K562 (cell line): ENCODE results near the gene PEX5. TPM values are rescaled to one million over a fixed set of nuclear protein-coding genes. Genes with fewer than 3 reads are reported as not detected.

Source experiments
- ETV1 ChIP-seq: fragments of 450-650 bp; conservative IDR thresholded peaks from 2 replicates; pipeline ENCODE4 v1.6.1; 2016; ENCODE audit warnings: missing genetic modification characterization, control low read depth, low read depth, missing compliant biosample characterization
- LEF1 ChIP-seq: fragments of 450-650 bp; IDR thresholded peaks from 2 replicates; pipeline ENCODE4 v1.6.1; 2016; ENCODE audit warnings: mild to moderate bottlenecking
- MBD2 ChIP-seq: sonication (generic); IDR thresholded peaks from 2 replicates; pipeline ENCODE4 v1.6.1; 2016; ENCODE audit warnings: low read depth, borderline replicate concordance
- PML ChIP-seq: IDR thresholded peaks from 2 replicates; pipeline ENCODE4 v1.6.1; 2012; ENCODE audit warnings: low read length, inconsistent platforms
- PTTG1 ChIP-seq: fragments of 450-650 bp; IDR thresholded peaks from 2 replicates; pipeline ENCODE4 v1.6.1; 2016; ENCODE audit warnings: low read depth, mild to moderate bottlenecking, missing genetic modification characterization, missing compliant biosample characterization
- SMARCE1 ChIP-seq: fragments of 450-650 bp; IDR thresholded peaks from 2 replicates; pipeline ENCODE4 v1.7.1; 2016; ENCODE audit warnings: mild to moderate bottlenecking
- ZMIZ1 ChIP-seq, 2 experiments: fragments of 150-350 bp in 1 of 2; IDR thresholded peaks; 2 replicates each; pipeline ENCODE4 v1.6.1; 2012 to 2016; ENCODE audit warnings: low read depth in 2 of 2, low read length in 2 of 2, mild to moderate bottlenecking in 1 of 2, moderate library complexity in 1 of 2
- polyA plus RNA-seq, 8 experiments: library from polyadenylated mRNA; depleted of rRNA in 4 of 8; stranded (reverse) in 5 of 8; unstranded in 3 of 8; fragments of >200 nt; fragmentation: Nextera tagmentation in 2 of 8; fragmentation: Illumina TruSeq in 1 of 8; extraction: Ambion mirVana in 2 of 8; extraction: Trizol in 1 of 8; gene quantifications; 2 replicates each; pipeline versions ENCODE4 v1.2.1 to v1.2.3, GENCODE V29; 2011 to 2014; ENCODE audit warnings: inconsistent platforms in 1 of 8, missing spikeins in 1 of 8
- total RNA-seq, 7 experiments: library from RNA; depleted of rRNA in 6 of 7; stranded (reverse); fragments of >200 nt in 6 of 7; fragmentation: Illumina TruSeq in 2 of 7; extraction: Trizol in 2 of 7; gene quantifications; 2 replicates each; pipeline versions ENCODE4 v1.2.1 to v1.2.3, GENCODE V29; 2011 to 2021; ENCODE audit warnings: low replicate concordance in 1 of 7
- TF ChIP-seq, protein P1 (sequence below): fragments of 450-650 bp; IDR thresholded peaks from 2 replicates; pipeline ENCODE4 v1.6.1; 2016; ENCODE audit warnings: mild to moderate bottlenecking, moderate library complexity
- TF ChIP-seq, protein P2 (sequence below): fragments of 450-650 bp; formaldehyde crosslinking; IDR thresholded peaks from 2 replicates; pipeline ENCODE4 v1.4.0; 2020; ENCODE audit warnings: mild to moderate bottlenecking, moderate library complexity

The PEX5 gene
- total and polyA plus RNA-seq, 9 of the 15 experiments (the other 6 are each of a cell fraction or from before 2014, with no cell fraction given) = 1.4 to 26.1 (median 14.0) TPM

DNA sequence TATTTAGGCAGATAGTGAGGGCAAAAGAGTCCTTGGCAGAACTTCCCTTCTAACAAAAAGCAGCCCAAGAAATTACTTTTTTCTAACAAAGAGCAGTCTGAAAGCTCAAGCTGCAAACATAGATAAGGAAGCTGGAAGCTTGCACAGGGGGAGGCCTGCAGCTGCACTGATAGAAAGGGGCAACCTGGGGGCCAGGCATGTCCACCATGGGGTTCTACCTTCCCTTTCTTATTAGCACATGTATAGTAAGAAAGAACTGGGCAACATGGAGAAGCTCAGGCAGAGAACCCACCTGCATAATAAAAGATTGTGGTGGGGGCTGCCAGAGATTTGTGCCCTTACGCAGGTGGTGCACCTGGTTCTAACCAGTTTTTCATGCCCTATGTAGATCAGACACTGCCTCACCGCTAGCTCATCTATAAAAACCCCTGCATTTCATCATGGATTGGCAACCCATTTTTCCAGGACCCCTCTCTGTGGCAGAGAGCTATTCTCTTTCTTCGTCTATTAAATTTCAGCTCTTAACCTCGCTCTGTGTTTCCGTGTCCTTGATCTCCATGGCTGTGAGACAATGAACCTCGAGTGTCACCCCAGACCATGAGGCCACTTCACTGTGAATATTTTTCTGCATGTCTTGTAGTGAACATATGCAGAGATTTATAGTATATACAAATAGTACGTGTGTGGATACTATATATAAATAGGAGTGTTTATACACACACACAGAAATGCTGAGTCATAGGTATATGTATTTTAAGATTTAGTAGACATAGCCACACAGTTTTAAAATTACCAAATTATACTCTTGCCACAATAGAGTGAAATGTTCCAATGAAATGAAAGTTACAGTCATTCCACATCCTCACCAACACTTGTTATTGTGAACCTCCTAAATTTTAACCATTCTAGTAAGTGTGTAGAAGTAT lies 53.0 kb downstream of the PEX5 start (continued):
- TF ChIP-seq PTTG1 = no peak
- 0 out of 2 replicates have a peak, but pooled peaks have one; percentile 28 for TF ChIP-seq MBD2
- TF ChIP-seq ZMIZ1 (IDR thresholded peaks at IDR 0.05; ENCODE audit: low read depth in 2 of 2, low read length in 2 of 2) = peak in 1 of 2 experiments; percentile 89; a peak in 2 of 4 replicates
- TF ChIP-seq, protein P1, sequence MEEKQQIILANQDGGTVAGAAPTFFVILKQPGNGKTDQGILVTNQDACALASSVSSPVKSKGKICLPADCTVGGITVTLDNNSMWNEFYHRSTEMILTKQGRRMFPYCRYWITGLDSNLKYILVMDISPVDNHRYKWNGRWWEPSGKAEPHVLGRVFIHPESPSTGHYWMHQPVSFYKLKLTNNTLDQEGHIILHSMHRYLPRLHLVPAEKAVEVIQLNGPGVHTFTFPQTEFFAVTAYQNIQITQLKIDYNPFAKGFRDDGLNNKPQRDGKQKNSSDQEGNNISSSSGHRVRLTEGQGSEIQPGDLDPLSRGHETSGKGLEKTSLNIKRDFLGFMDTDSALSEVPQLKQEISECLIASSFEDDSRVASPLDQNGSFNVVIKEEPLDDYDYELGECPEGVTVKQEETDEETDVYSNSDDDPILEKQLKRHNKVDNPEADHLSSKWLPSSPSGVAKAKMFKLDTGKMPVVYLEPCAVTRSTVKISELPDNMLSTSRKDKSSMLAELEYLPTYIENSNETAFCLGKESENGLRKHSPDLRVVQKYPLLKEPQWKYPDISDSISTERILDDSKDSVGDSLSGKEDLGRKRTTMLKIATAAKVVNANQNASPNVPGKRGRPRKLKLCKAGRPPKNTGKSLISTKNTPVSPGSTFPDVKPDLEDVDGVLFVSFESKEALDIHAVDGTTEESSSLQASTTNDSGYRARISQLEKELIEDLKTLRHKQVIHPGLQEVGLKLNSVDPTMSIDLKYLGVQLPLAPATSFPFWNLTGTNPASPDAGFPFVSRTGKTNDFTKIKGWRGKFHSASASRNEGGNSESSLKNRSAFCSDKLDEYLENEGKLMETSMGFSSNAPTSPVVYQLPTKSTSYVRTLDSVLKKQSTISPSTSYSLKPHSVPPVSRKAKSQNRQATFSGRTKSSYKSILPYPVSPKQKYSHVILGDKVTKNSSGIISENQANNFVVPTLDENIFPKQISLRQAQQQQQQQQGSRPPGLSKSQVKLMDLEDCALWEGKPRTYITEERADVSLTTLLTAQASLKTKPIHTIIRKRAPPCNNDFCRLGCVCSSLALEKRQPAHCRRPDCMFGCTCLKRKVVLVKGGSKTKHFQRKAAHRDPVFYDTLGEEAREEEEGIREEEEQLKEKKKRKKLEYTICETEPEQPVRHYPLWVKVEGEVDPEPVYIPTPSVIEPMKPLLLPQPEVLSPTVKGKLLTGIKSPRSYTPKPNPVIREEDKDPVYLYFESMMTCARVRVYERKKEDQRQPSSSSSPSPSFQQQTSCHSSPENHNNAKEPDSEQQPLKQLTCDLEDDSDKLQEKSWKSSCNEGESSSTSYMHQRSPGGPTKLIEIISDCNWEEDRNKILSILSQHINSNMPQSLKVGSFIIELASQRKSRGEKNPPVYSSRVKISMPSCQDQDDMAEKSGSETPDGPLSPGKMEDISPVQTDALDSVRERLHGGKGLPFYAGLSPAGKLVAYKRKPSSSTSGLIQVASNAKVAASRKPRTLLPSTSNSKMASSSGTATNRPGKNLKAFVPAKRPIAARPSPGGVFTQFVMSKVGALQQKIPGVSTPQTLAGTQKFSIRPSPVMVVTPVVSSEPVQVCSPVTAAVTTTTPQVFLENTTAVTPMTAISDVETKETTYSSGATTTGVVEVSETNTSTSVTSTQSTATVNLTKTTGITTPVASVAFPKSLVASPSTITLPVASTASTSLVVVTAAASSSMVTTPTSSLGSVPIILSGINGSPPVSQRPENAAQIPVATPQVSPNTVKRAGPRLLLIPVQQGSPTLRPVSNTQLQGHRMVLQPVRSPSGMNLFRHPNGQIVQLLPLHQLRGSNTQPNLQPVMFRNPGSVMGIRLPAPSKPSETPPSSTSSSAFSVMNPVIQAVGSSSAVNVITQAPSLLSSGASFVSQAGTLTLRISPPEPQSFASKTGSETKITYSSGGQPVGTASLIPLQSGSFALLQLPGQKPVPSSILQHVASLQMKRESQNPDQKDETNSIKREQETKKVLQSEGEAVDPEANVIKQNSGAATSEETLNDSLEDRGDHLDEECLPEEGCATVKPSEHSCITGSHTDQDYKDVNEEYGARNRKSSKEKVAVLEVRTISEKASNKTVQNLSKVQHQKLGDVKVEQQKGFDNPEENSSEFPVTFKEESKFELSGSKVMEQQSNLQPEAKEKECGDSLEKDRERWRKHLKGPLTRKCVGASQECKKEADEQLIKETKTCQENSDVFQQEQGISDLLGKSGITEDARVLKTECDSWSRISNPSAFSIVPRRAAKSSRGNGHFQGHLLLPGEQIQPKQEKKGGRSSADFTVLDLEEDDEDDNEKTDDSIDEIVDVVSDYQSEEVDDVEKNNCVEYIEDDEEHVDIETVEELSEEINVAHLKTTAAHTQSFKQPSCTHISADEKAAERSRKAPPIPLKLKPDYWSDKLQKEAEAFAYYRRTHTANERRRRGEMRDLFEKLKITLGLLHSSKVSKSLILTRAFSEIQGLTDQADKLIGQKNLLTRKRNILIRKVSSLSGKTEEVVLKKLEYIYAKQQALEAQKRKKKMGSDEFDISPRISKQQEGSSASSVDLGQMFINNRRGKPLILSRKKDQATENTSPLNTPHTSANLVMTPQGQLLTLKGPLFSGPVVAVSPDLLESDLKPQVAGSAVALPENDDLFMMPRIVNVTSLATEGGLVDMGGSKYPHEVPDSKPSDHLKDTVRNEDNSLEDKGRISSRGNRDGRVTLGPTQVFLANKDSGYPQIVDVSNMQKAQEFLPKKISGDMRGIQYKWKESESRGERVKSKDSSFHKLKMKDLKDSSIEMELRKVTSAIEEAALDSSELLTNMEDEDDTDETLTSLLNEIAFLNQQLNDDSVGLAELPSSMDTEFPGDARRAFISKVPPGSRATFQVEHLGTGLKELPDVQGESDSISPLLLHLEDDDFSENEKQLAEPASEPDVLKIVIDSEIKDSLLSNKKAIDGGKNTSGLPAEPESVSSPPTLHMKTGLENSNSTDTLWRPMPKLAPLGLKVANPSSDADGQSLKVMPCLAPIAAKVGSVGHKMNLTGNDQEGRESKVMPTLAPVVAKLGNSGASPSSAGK = peak; percentile 75
- TF ChIP-seq SMARCE1 = peak; percentile 89
- peak; percentile 71 for TF ChIP-seq PML
- peak; percentile 68; the same call in 1 of the 2 replicates for TF ChIP-seq LEF1
- peak; percentile 28; the same call in 1 of the 2 replicates for TF ChIP-seq ETV1 (tag)
- TF ChIP-seq, protein P2, sequence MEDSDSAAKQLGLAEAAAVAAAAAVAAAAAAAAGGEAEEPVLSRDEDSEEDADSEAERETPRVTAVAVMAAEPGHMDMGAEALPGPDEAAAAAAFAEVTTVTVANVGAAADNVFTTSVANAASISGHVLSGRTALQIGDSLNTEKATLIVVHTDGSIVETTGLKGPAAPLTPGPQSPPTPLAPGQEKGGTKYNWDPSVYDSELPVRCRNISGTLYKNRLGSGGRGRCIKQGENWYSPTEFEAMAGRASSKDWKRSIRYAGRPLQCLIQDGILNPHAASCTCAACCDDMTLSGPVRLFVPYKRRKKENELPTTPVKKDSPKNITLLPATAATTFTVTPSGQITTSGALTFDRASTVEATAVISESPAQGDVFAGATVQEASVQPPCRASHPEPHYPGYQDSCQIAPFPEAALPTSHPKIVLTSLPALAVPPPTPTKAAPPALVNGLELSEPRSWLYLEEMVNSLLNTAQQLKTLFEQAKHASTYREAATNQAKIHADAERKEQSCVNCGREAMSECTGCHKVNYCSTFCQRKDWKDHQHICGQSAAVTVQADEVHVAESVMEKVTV = no peak
